Adrenal gland (tissue), 12 donors: ENCODE results near the gene RPS6KA2. TPM values are rescaled to one million over a fixed set of nuclear protein-coding genes. Genes with fewer than 3 reads are reported as not detected.

Experiments used
- DNase-seq, 7 donors: peaks; one replicate each; pipeline ENCODE4 v3.0.0-alpha.2; 2019 to 2020
- H3K27ac ChIP-seq, 5 donors: fragments of 200-600 bp; sonication (generic) in 4 of 5; 1 replicate in 3 of 5; 2 replicates in 2 of 5; pipeline versions ENCODE4 v1.5.1 to v1.8.0; 2016 to 2020; ENCODE audit warnings: mild to moderate bottlenecking in 1 of 5
- H3K27me3 ChIP-seq: fragments of 200-600 bp; 2 replicates; pipeline ENCODE4 v1.8.0; 2021
- H3K36me3 ChIP-seq, 2 donors: fragments of 200-600 bp; replicated peaks in 1 of 2; 1 replicate in 1 of 2; 2 replicates in 1 of 2; pipeline versions ENCODE4 v1.5.1 to v1.8.0; 2018 to 2022
- H3K4me1 ChIP-seq, 2 donors: fragments of 200-600 bp; replicated peaks in 1 of 2; 1 replicate in 1 of 2; 2 replicates in 1 of 2; pipeline versions ENCODE4 v1.5.1 to v1.8.0; 2018 to 2021
- H3K4me3 ChIP-seq, 4 donors: fragments of 200-600 bp; sonication (generic) in 3 of 4; one replicate each; pipeline ENCODE4 v1.5.1; 2016 to 2018
- H3K9me3 ChIP-seq, 3 donors: fragments of 200-600 bp; sonication (generic) in 1 of 3; replicated peaks in 1 of 3; 1 replicate in 2 of 3; 2 replicates in 1 of 3; pipeline versions ENCODE4 v1.5.1 to v1.8.0; 2016 to 2021
- POLR2A ChIP-seq, 2 donors: fragments of 450-650 bp; IDR thresholded peaks; one replicate each; pipeline ENCODE4 v1.6.1; 2017; ENCODE audit warnings: antibody characterized with exemption in 2 of 2, mild to moderate bottlenecking in 2 of 2, moderate library complexity in 1 of 2
- WGBS, 4 donors: extraction: QIAGEN DNeasy Blood & Tissue Kit in 2 of 4; methylation state at CpG; one replicate each; pipeline versions ENCODE4 v1.1.5 to v1.1.7; 2013 to 2017; 5-methylcytosine and 5-hydroxymethylcytosine counted together
- intact Hi-C, 2 donors: fragments of 100-400 bp; cut with DNase I; formaldehyde crosslinking; loops; one replicate each; pipeline versions ENCODE4 v1.14.1 to v1.15.0; 2022 to 2023
- polyA plus RNA-seq, 3 donors: library from polyadenylated mRNA; stranded (reverse); fragments of 200-250 nt in 2 of 3; fragments of 350-450 nt in 1 of 3; fragmentation: Illumina TruSeq in 1 of 3; extraction: RNeasy Lipid Tissue Mini Kit (QIAGEN cat#74804) in 1 of 3; gene quantifications; one replicate each; pipeline ENCODE4 v1.2.3, GENCODE V29; 2013 to 2014
- total RNA-seq, 9 donors: library from RNA; depleted of rRNA in 4 of 9; stranded (reverse); fragments of >200 nt in 4 of 9; fragments of 120-200 nt in 1 of 9; fragmentation: NEBNext Ultra II Directional in 1 of 9; extraction: Animal tissue kit (Norgen Biotek cat#: 25700) in 1 of 9; gene quantifications; one replicate each; pipeline versions ENCODE4 v1.1.0 to v1.2.4, GENCODE V29; 2013 to 2023
- TF ChIP-seq, protein P1 (sequence below), 6 experiments: fragments of 450-650 bp in 4 of 6; fragments of 200-600 bp in 2 of 6; sonication (generic) in 1 of 6; IDR thresholded peaks; 1 replicate in 5 of 6; 2 replicates in 1 of 6; pipeline versions ENCODE4 v1.5.1 to v1.8.0; 2016 to 2021; ENCODE audit warnings: antibody characterized with exemption in 6 of 6, mild to moderate bottlenecking in 2 of 6, moderate library complexity in 1 of 6
- donor health status: healthy with polysubstance abuse.
- donor health status: Bipolar disorder and iron deficiency.
- donor health status: DM: yes; HTN: yes; CAD: no.
- donor health status: DM: no; HTN: no; CAD: no.
- donor health status: DM: no; HTN: no; CAD: no.
- donor health status: DM: yes; HTN: yes; CAD: no.

The RPS6KA2 gene
- total and polyA plus RNA-seq, 12 donors = 7.0 to 40.4 (median 26.2) TPM

DNA sequence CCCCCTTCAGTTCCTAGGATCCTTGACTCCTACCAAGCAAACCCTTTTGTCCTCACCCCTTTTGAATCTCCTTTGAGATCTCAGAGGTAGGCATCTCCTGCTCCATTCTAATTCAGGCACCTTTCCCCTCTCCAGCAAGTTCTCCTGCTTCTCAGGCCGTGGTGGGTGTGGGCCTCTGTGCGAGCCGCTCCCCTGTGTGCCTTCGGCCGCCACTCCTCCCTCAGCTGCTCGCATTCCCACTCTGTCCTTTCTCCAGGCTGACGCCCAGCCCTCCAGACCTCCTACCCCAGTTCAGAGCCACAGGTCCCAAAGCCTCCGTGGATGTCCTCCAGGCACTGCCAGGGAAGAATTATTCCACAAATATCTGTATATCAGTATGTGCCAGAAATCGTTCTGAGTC, 19.7 kb upstream of the RPS6KA2 start:
- Histone ChIP-seq H3K36me3 (no peaks in the 10 kb centered on the region), H3K27me3 (no peaks in the 10 kb centered on the region), H3K4me3 (no peak overlapping the region), H3K4me1 (no peaks in the 10 kb centered on the region), H3K27ac (no peak overlapping the region), H3K9me3 (no peaks in the 10 kb centered on the region)
- WGBS, 4 donors = 86 to 91% (median 89%) methylated on average over 9 of the region's 9 CpGs
- DNase-seq = no peak
- intact Hi-C loops = no loop called here
- TF ChIP-seq POLR2A (IDR thresholded peaks at IDR 0.05) = no peak
- TF ChIP-seq, protein P1, sequence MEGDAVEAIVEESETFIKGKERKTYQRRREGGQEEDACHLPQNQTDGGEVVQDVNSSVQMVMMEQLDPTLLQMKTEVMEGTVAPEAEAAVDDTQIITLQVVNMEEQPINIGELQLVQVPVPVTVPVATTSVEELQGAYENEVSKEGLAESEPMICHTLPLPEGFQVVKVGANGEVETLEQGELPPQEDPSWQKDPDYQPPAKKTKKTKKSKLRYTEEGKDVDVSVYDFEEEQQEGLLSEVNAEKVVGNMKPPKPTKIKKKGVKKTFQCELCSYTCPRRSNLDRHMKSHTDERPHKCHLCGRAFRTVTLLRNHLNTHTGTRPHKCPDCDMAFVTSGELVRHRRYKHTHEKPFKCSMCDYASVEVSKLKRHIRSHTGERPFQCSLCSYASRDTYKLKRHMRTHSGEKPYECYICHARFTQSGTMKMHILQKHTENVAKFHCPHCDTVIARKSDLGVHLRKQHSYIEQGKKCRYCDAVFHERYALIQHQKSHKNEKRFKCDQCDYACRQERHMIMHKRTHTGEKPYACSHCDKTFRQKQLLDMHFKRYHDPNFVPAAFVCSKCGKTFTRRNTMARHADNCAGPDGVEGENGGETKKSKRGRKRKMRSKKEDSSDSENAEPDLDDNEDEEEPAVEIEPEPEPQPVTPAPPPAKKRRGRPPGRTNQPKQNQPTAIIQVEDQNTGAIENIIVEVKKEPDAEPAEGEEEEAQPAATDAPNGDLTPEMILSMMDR (IDR thresholded peaks at IDR 0.05) = no peak

DNA sequence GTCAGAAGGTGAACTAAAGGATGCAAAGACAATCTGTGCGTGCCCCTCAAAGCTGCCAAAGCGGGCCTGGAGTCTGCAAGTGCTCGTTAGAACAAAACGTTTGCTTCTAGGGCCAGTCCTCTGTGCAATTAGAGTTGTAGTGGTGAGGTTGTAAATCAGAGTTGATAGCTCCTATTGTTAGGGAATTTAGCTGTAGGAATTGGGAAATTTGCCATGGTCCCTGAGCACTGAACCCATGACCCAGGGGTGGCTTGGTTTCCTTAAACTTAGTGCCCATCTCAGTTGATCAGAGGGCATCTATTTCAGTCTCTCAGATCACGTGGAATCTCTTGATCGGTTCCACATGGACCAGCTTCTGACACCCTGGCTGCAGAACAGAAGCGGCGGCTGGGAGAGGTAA, 18.8 kb upstream of the RPS6KA2 start:
- Histone ChIP-seq H3K4me1 (no peaks in the 10 kb centered on the region), H3K27me3 (no peaks in the 10 kb centered on the region), H3K27ac (no peak overlapping the region), H3K36me3 (no peaks in the 10 kb centered on the region), H3K4me3 (no peak overlapping the region), H3K9me3 (no peaks in the 10 kb centered on the region)
- no peak for TF ChIP-seq POLR2A (IDR thresholded peaks at IDR 0.05)
- TF ChIP-seq, protein P1 (IDR thresholded peaks at IDR 0.05) = no peak
- DNase-seq = no peak
- intact Hi-C loops = no loop called here
- WGBS, 4 donors = 79 to 94% (median 86%) methylated on average over 8 of the region's 8 CpGs

DNA sequence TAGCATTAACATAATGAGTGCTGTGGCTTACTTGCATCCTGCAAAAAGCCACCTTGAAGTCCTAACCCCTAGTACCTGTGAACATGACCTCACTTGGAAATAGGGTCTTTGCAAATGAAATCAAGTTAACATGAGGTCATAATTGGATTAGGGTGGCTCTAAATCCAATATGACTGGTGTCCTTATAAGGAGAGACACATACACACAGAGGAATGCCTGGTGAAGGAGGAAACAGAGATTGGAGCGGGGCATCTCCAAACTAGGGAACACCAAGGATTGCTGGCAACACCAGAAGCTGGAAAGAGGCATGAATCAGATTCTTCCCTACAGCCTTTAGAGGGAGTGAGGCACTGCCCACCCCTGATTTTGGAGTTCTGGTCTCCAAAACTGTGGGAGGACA, 17.6 kb upstream of the RPS6KA2 start:
- H3K27me3 ChIP-seq = no peaks in the 10 kb centered on the region
- no peak overlapping the region for H3K27ac ChIP-seq
- no peaks in the 10 kb centered on the region for H3K9me3 ChIP-seq
- no peaks in the 10 kb centered on the region for H3K4me1 ChIP-seq
- TF ChIP-seq POLR2A (IDR thresholded peaks at IDR 0.05) = no peak
- TF ChIP-seq, protein P1 (IDR thresholded peaks at IDR 0.05) = no peak
- H3K4me3 ChIP-seq = no peak overlapping the region
- 95 to 100% (median 99%) methylated on average over 1 of the region's 1 CpG for WGBS, 4 donors
- DNase-seq = no peak
- intact Hi-C loops = no loop called here
- no peaks in the 10 kb centered on the region for H3K36me3 ChIP-seq

DNA sequence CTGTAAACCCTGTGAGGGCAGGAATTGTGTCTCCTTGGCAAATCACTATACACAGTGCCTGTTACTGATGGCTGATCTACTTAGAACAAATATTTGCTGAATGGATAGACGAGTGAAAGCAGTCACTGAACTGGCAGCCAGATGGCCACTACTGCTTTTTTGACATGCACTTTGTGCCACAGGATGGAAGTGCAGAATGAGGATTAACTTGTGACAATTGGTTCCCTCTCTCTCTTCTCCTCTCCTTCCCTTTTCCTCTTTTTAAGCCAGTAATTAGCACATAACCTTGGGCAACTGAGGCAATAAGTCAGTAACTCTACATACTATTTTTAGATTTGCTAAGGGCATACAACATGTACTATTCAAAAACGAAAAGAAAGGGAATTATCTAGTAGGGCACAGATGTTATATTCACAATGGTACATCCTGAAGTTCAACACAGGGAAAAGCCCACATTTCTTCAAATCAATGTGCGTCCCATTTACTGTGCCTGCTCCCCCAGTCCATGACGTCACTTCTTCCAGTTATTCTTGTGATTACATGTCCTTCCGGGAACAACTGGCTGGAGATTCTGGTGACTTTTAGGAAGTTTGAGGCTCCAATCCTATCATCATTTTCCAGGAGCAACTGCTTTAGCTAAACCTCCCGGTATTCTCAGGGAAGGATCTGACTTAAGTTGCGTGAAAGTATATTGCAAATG, 17.0 kb upstream of the RPS6KA2 start:
- Histone ChIP-seq H3K36me3 (no peaks in the 10 kb centered on the region), H3K4me3 (no peak overlapping the region), H3K27me3 (no peaks in the 10 kb centered on the region), H3K27ac (no peak overlapping the region), H3K4me1 (no peaks in the 10 kb centered on the region), H3K9me3 (no peaks in the 10 kb centered on the region)
- 64 to 79% (median 71%) methylated on average over 7 of the region's 7 CpGs for WGBS, 4 donors
- no peak for DNase-seq
- intact Hi-C loops = no loop called here
- no peak for TF ChIP-seq POLR2A (IDR thresholded peaks at IDR 0.05)
- TF ChIP-seq, protein P1 (IDR thresholded peaks at IDR 0.05) = no peak
